HEK293 (cell line): Measurements from ENCODE around the gene SAMM50.
A peak's percentile ranks its signal among the peaks of the same experiment; 100 is the strongest.

Experiments used
- CTCF ChIA-PET: fragments of 350-600 bp; formaldehyde crosslinking; extraction: SDS; loops from one replicate; lab custom pipeline; 2021; ENCODE audit warnings: antibody characterized with exemption; lab: Yijun Ruan, JAX
- POLR2A ChIA-PET: fragments of 300-600 bp; formaldehyde crosslinking; extraction: SDS; loops from one replicate; lab custom pipeline; 2020; ENCODE audit warnings: antibody characterized with exemption, inconsistent platforms; lab: Yijun Ruan, JAX
- H3K27ac ChIP-seq: fragments of 200-500 bp; sonication (Bioruptor generic); 2 replicates; pipeline ENCODE4 v1.5.1; 2014; ENCODE audit warnings: low read depth, low read length, control low read depth, inconsistent platforms; ENCODE audit errors: extremely low read depth
- H3K36me3 ChIP-seq, 2 experiments: fragments of 200-500 bp in 1 of 2; sonication (Bioruptor generic) in 1 of 2; 1 replicate in 1 of 2; 2 replicates in 1 of 2; pipeline ENCODE4 v1.5.1; 2014 to 2017; ENCODE audit warnings: inconsistent platforms in 2 of 2, low read length in 2 of 2; ENCODE audit not compliant: control insufficient read depth in 2 of 2, insufficient read depth in 1 of 2
- H3K4me1 ChIP-seq: fragments of 200-500 bp; sonication (Bioruptor generic); 2 replicates; pipeline ENCODE4 v1.5.1; 2014; ENCODE audit warnings: mild to moderate bottlenecking, low read length, inconsistent platforms; ENCODE audit not compliant: control insufficient read depth, insufficient read depth
- H3K4me3 ChIP-seq: 2 replicates; pipeline ENCODE4 v1.5.1; 2011; ENCODE audit warnings: low read depth, mild to moderate bottlenecking, control low read depth, low read length, moderate library complexity
- H3K9me3 ChIP-seq: fragments of 200-500 bp; sonication (Bioruptor generic); 2 replicates; pipeline ENCODE4 v1.5.1; 2014; ENCODE audit warnings: low read depth, low read length, inconsistent platforms; ENCODE audit not compliant: control insufficient read depth, insufficient read depth
- BCL11B ChIP-seq: fragments of 450-650 bp; formaldehyde crosslinking; IDR thresholded peaks from 2 replicates; pipeline ENCODE4 v1.5.1; 2016; ENCODE audit warnings: low read depth, missing biosample characterization, missing genetic modification characterization
- GLI4 ChIP-seq: fragments of 450-650 bp; formaldehyde crosslinking; IDR thresholded peaks from 2 replicates; pipeline ENCODE4 v1.5.1; 2016; ENCODE audit warnings: missing biosample characterization, missing genetic modification characterization
- KLF17 ChIP-seq: fragments of 450-650 bp; formaldehyde crosslinking; IDR thresholded peaks from 2 replicates; pipeline ENCODE4 v1.5.1; 2016; ENCODE audit warnings: missing biosample characterization, missing genetic modification characterization
- KLF8 ChIP-seq: fragments of 450-650 bp; formaldehyde crosslinking; IDR thresholded peaks from 2 replicates; pipeline ENCODE4 v1.5.1; 2016; ENCODE audit warnings: missing biosample characterization, missing genetic modification characterization
- SALL2 ChIP-seq: fragments of 450-650 bp; formaldehyde crosslinking; IDR thresholded peaks from 2 replicates; pipeline ENCODE4 v1.5.0; 2017; ENCODE audit warnings: missing biosample characterization, mild to moderate bottlenecking, missing genetic modification characterization, borderline replicate concordance
- SCRT1 ChIP-seq: fragments of 450-650 bp; formaldehyde crosslinking; IDR thresholded peaks from 2 replicates; pipeline ENCODE4 v1.5.1; 2016; ENCODE audit warnings: missing biosample characterization, missing genetic modification characterization, borderline replicate concordance
- SP3 ChIP-seq: fragments of 450-650 bp; formaldehyde crosslinking; IDR thresholded peaks from 2 replicates; pipeline ENCODE4 v1.5.1; 2016; ENCODE audit warnings: missing biosample characterization, missing genetic modification characterization
- WT1 ChIP-seq: fragments of 450-650 bp; formaldehyde crosslinking; IDR thresholded peaks from 2 replicates; pipeline ENCODE4 v1.5.1; 2016; ENCODE audit warnings: missing biosample characterization, missing genetic modification characterization
- YY1 ChIP-seq: fragments of 450-650 bp; formaldehyde crosslinking; IDR thresholded peaks from 2 replicates; pipeline ENCODE4 v1.5.1; 2018; ENCODE audit warnings: missing biosample characterization, missing genetic modification characterization
- ZBTB11 ChIP-seq: fragments of 450-650 bp; formaldehyde crosslinking; conservative IDR thresholded peaks from 2 replicates; pipeline ENCODE4 v1.5.1; 2016; ENCODE audit warnings: low read depth, missing biosample characterization, missing genetic modification characterization
- ZBTB21 ChIP-seq: fragments of 450-650 bp; formaldehyde crosslinking; IDR thresholded peaks from 2 replicates; pipeline ENCODE4 v1.5.1; 2017; ENCODE audit warnings: missing biosample characterization, missing genetic modification characterization
- ZBTB26 ChIP-seq: fragments of 450-650 bp; formaldehyde crosslinking; optimal IDR thresholded peaks from 2 replicates; pipeline ENCODE3; 2016; ENCODE audit warnings: missing biosample characterization, mild to moderate bottlenecking, missing genetic modification characterization
- ZBTB48 ChIP-seq: fragments of 450-650 bp; formaldehyde crosslinking; IDR thresholded peaks from 2 replicates; pipeline ENCODE4 v1.5.1; 2016; ENCODE audit warnings: missing biosample characterization, missing genetic modification characterization
- ZBTB8A ChIP-seq: fragments of 450-650 bp; formaldehyde crosslinking; IDR thresholded peaks from 2 replicates; pipeline ENCODE4 v1.5.1; 2016; ENCODE audit warnings: missing biosample characterization, missing genetic modification characterization
- ZEB2 ChIP-seq: fragments of 450-650 bp; formaldehyde crosslinking; IDR thresholded peaks from 2 replicates; pipeline ENCODE4 v1.5.1; 2016; ENCODE audit warnings: missing biosample characterization, missing genetic modification characterization
- ZFP3 ChIP-seq: fragments of 450-650 bp; formaldehyde crosslinking; IDR thresholded peaks from 2 replicates; pipeline ENCODE4 v1.5.1; 2016; ENCODE audit warnings: low read depth, missing biosample characterization, missing genetic modification characterization
- ZNF157 ChIP-seq: fragments of 450-650 bp; formaldehyde crosslinking; IDR thresholded peaks from 2 replicates; pipeline ENCODE4 v1.5.1; 2016; ENCODE audit warnings: missing biosample characterization, missing genetic modification characterization
- ZNF335 ChIP-seq: fragments of 450-650 bp; formaldehyde crosslinking; conservative IDR thresholded peaks from 2 replicates; pipeline ENCODE4 v1.5.1; 2016; ENCODE audit warnings: missing biosample characterization, missing genetic modification characterization
- ZNF341 ChIP-seq: fragments of 450-650 bp; formaldehyde crosslinking; IDR thresholded peaks from 2 replicates; pipeline ENCODE4; 2016; ENCODE audit warnings: low read depth, missing biosample characterization, missing genetic modification characterization
- ZNF423 ChIP-seq: fragments of 450-650 bp; formaldehyde crosslinking; IDR thresholded peaks from 2 replicates; pipeline ENCODE4 v1.5.1; 2016; ENCODE audit warnings: missing biosample characterization, missing genetic modification characterization
- ZNF518A ChIP-seq: fragments of 450-650 bp; formaldehyde crosslinking; conservative IDR thresholded peaks from 2 replicates; pipeline ENCODE4 v1.5.1; 2016; ENCODE audit warnings: low read depth, missing biosample characterization, missing genetic modification characterization
- ZNF521 ChIP-seq: fragments of 450-650 bp; formaldehyde crosslinking; IDR thresholded peaks from 2 replicates; pipeline ENCODE4 v1.5.1; 2017; ENCODE audit warnings: missing biosample characterization, mild to moderate bottlenecking, missing genetic modification characterization
- ZNF561 ChIP-seq: fragments of 450-650 bp; IDR thresholded peaks from 2 replicates; pipeline ENCODE4 v1.5.1; 2018; ENCODE audit warnings: missing biosample characterization, missing genetic modification characterization, borderline replicate concordance
- ZNF600 ChIP-seq: fragments of 450-650 bp; formaldehyde crosslinking; IDR thresholded peaks from 2 replicates; pipeline ENCODE4 v1.5.1; 2016; ENCODE audit warnings: missing biosample characterization, missing genetic modification characterization
- ZNF785 ChIP-seq: fragments of 450-650 bp; formaldehyde crosslinking; IDR thresholded peaks from 2 replicates; pipeline ENCODE4 v1.5.1; 2016; ENCODE audit warnings: missing biosample characterization, missing genetic modification characterization
- ZXDB ChIP-seq: fragments of 450-650 bp; formaldehyde crosslinking; IDR thresholded peaks from 2 replicates; pipeline ENCODE4 v1.5.1; 2016; ENCODE audit warnings: missing biosample characterization, missing genetic modification characterization

SAMM50 gene

GRCh38 chr22:43955040-43955882, at the start of gene SAMM50:
Gene SAMM50 (plus strand): TSS chr22:43955442. CDS start chr22:43955578, 136 bp downstream.
- Histone ChIP-seq H3K4me1 (peaks cover 5% of the 10 kb centered on the region; the same call in 1 of the 2 replicates), H3K9me3 (no peaks in the 10 kb centered on the region), H3K27ac (peak within 1 kb of the TSS; percentile 83), H3K4me3 (peak within 1 kb of the TSS; percentile 75), H3K36me3 (peaks cover 0 to 1% of the 10 kb centered on the region in 2 experiments; a peak in 1 of 3 replicates)
- POLR2A ChIA-PET = interaction anchor here (0.6 to 1.9 kb wide), 5 partner anchors 9 to 132 kb away, joined by 3 to 18 read pairs (median 4); partner anchors contain the start of genes PARVB and PNPLA3
- CTCF ChIA-PET = interaction anchor here (0.5 to 2.0 kb wide), 4 partner anchors 10 to 1548 kb away, joined by 3 to 44 read pairs (median 6); no protein-coding TSS in a partner anchor
- TF ChIP-seq ZBTB48 (tag by site-specific recombination) = peak; percentile 57; the same call in 1 of the 2 replicates
- TF ChIP-seq ZNF600 (tag by site-specific recombination) = peak; percentile 29; the same call in 1 of the 2 replicates
- peak; percentile 79 for TF ChIP-seq KLF8 (tag by site-specific recombination)
- peak; percentile 93 for TF ChIP-seq ZNF335 (tag by site-specific recombination)
- TF ChIP-seq ZBTB11 = peak; percentile 92
- peak; percentile 96 for TF ChIP-seq SP3
- peak; percentile 95 for TF ChIP-seq YY1 (tag by site-specific recombination)
- TF ChIP-seq SALL2 = 0 out of 2 replicates have a peak, but pooled peaks have one; percentile 5
- TF ChIP-seq GLI4 (tag by site-specific recombination) = 0 out of 2 replicates have a peak, but pooled peaks have one; percentile 53
- no peak for TF ChIP-seq ZFP3 (tag by site-specific recombination)
- TF ChIP-seq ZNF518A (tag by site-specific recombination) = peak; percentile 98
- TF ChIP-seq ZNF561 (tag by site-specific recombination) = 0 out of 2 replicates have a peak, but pooled peaks have one; percentile 53
- no peak for TF ChIP-seq WT1 (tag by site-specific recombination)
- TF ChIP-seq ZBTB8A (tag by site-specific recombination) = peak; percentile 44; the same call in 1 of the 2 replicates
- TF ChIP-seq ZNF157 (tag by site-specific recombination) = no peak
- TF ChIP-seq ZNF785 = 0 out of 2 replicates have a peak, but pooled peaks have one; percentile 76
- peak; percentile 31; the same call in 1 of the 2 replicates for TF ChIP-seq ZBTB21 (tag by site-specific recombination)
- TF ChIP-seq SCRT1 (tag by site-specific recombination) = no peak
- 0 out of 2 replicates have a peak, but pooled peaks have one; percentile 45 for TF ChIP-seq KLF17 (tag by site-specific recombination)
- TF ChIP-seq ZBTB26 (tag by site-specific recombination) = peak; percentile 98
- TF ChIP-seq ZXDB (tag by site-specific recombination) = peak; percentile 83
- peak; percentile 18; the same call in 1 of the 2 replicates for TF ChIP-seq BCL11B
- TF ChIP-seq ZNF521 (tag by site-specific recombination) = no peak
- peak; percentile 64 for TF ChIP-seq ZNF341 (tag by site-specific recombination)
- TF ChIP-seq ZNF423 (tag by site-specific recombination) = no peak
- TF ChIP-seq ZEB2 (tag by site-specific recombination) = peak; percentile 54; the same call in 1 of the 2 replicates
